ENCODE data around the gene CDHR1. TPM values are rescaled to one million over a fixed set of nuclear protein-coding genes. Genes with fewer than 3 reads are reported as not detected.
"Not testable (repeated sequence)": the region's sequence is repeated elsewhere in the genome, so short reads cannot be mapped to it uniquely, and the experiment has no call there.

Gene CDHR1
- total RNA-seq, 1 donor from 2014 or later, result under 0.01 TPM

GRCh38 chr10:84172467-84173356 is 21.6 kb upstream of the CDHR1 start:
- H3K27ac ChIP-seq (ENCODE audit: low read depth, low read length), result no peak overlapping the region

GRCh38 chr10:84173501-84173929 is 20.8 kb upstream of the CDHR1 start, which contains the start of gene GPR15LG:
TSS of gene GPR15LG (plus strand) at chr10:84173801. CDS start at chr10:84173852, 51 bp downstream.
- Histone ChIP-seq H3K27ac (ENCODE audit: low read depth, low read length) (no peak within 1 kb of the TSS), H3K9me3 (ENCODE audit: control insufficient read depth in 3 of 3, low read length in 3 of 3) (no peaks in the 10 kb centered on the region), H3K4me3 (ENCODE audit: low read length in 3 of 3) (no peak within 1 kb of the TSS), H3K9ac (ENCODE audit: low read depth in 1 of 3, low read length in 3 of 3) (no peak within 1 kb of the TSS), H3K36me3 (ENCODE audit: control insufficient read depth in 3 of 3, insufficient read depth in 3 of 3, low read length in 3 of 3) (no peaks in the 10 kb centered on the region), H3K27me3 (ENCODE audit: control insufficient read depth in 3 of 3, insufficient read depth in 3 of 3, low read length in 3 of 3) (peaks cover 0 to 2% (median 0%) of the 10 kb centered on the region in 3 donors), H3K4me1 (ENCODE audit: control insufficient read depth in 3 of 3, insufficient read depth in 3 of 3, low read length in 3 of 3) (no peaks in the 10 kb centered on the region)

More at GRCh38 chr10:84172467-84173356, 21.6 kb upstream of the CDHR1 start:
- Histone ChIP-seq H3K9me3 (ENCODE audit: control insufficient read depth in 3 of 3, low read length in 3 of 3) (no peaks in the 10 kb centered on the region), H3K4me1 (ENCODE audit: control insufficient read depth in 3 of 3, insufficient read depth in 3 of 3, low read length in 3 of 3) (no peaks in the 10 kb centered on the region), H3K9ac (ENCODE audit: low read depth in 1 of 3, low read length in 3 of 3) (no peak overlapping the region), H3K36me3 (ENCODE audit: control insufficient read depth in 3 of 3, insufficient read depth in 3 of 3, low read length in 3 of 3) (no peaks in the 10 kb centered on the region), H3K27me3 (ENCODE audit: control insufficient read depth in 3 of 3, insufficient read depth in 3 of 3, low read length in 3 of 3) (no peaks in the 10 kb centered on the region), H3K4me3 (ENCODE audit: low read length in 3 of 3) (no peak overlapping the region)

- Histone ChIP-seq H3K36me3 (ENCODE audit: control insufficient read depth in 3 of 3, insufficient read depth in 3 of 3, low read length in 3 of 3) (no peaks in the 10 kb centered on the region), H3K9ac (ENCODE audit: low read depth in 1 of 3, low read length in 3 of 3) (no peak overlapping the region), H3K27ac (ENCODE audit: low read depth, low read length) (no peak overlapping the region), H3K4me3 (ENCODE audit: low read length in 3 of 3) (no peak overlapping the region), H3K27me3 (ENCODE audit: control insufficient read depth in 3 of 3, insufficient read depth in 3 of 3, low read length in 3 of 3) (peaks cover 0 to 2% (median 2%) of the 10 kb centered on the region in 3 donors), H3K4me1 (ENCODE audit: control insufficient read depth in 3 of 3, insufficient read depth in 3 of 3, low read length in 3 of 3) (no peaks in the 10 kb centered on the region), H3K9me3 (ENCODE audit: control insufficient read depth in 3 of 3, low read length in 3 of 3) (no peaks in the 10 kb centered on the region)
Observed at GRCh38 chr10:84175436-84175835, 18.9 kb upstream of the CDHR1 start.

GRCh38 chr10:84176351-84176750 is 18.0 kb upstream of the CDHR1 start:
- Histone ChIP-seq H3K9ac (ENCODE audit: low read depth in 1 of 3, low read length in 3 of 3) (no peak overlapping the region), H3K36me3 (ENCODE audit: control insufficient read depth in 3 of 3, insufficient read depth in 3 of 3, low read length in 3 of 3) (no peaks in the 10 kb centered on the region), H3K27ac (ENCODE audit: low read depth, low read length) (no peak overlapping the region), H3K4me1 (ENCODE audit: control insufficient read depth in 3 of 3, insufficient read depth in 3 of 3, low read length in 3 of 3) (no peaks in the 10 kb centered on the region), H3K9me3 (ENCODE audit: control insufficient read depth in 3 of 3, low read length in 3 of 3) (no peaks in the 10 kb centered on the region), H3K27me3 (ENCODE audit: control insufficient read depth in 3 of 3, insufficient read depth in 3 of 3, low read length in 3 of 3) (peaks cover 0 to 2% (median 2%) of the 10 kb centered on the region in 3 donors), H3K4me3 (ENCODE audit: low read length in 3 of 3) (no peak overlapping the region)

- H3K36me3 ChIP-seq (ENCODE audit: control insufficient read depth in 3 of 3, insufficient read depth in 3 of 3, low read length in 3 of 3), result no peaks in the 10 kb centered on the region
- no peaks in the 10 kb centered on the region for H3K9me3 ChIP-seq (ENCODE audit: control insufficient read depth in 3 of 3, low read length in 3 of 3)
- no peak overlapping the region for H3K9ac ChIP-seq (ENCODE audit: low read depth in 1 of 3, low read length in 3 of 3)
- H3K27me3 ChIP-seq (ENCODE audit: control insufficient read depth in 3 of 3, insufficient read depth in 3 of 3, low read length in 3 of 3), result peaks cover 0 to 2% (median 2%) of the 10 kb centered on the region in 3 donors
- H3K4me3 ChIP-seq (ENCODE audit: low read length in 3 of 3), result no peak overlapping the region
- H3K27ac ChIP-seq (ENCODE audit: low read depth, low read length), result no peak overlapping the region
- no peaks in the 10 kb centered on the region for H3K4me1 ChIP-seq (ENCODE audit: control insufficient read depth in 3 of 3, insufficient read depth in 3 of 3, low read length in 3 of 3)
Observed at GRCh38 chr10:84176836-84177474, 17.4 kb upstream of the CDHR1 start.

- no peak overlapping the region for H3K4me3 ChIP-seq (ENCODE audit: low read length in 3 of 3)
- H3K27ac ChIP-seq (ENCODE audit: low read depth, low read length), result no peak overlapping the region
- no peaks in the 10 kb centered on the region for H3K9me3 ChIP-seq (ENCODE audit: control insufficient read depth in 3 of 3, low read length in 3 of 3)
- H3K36me3 ChIP-seq (ENCODE audit: control insufficient read depth in 3 of 3, insufficient read depth in 3 of 3, low read length in 3 of 3), result no peaks in the 10 kb centered on the region
- H3K9ac ChIP-seq (ENCODE audit: low read depth in 1 of 3, low read length in 3 of 3), result no peak overlapping the region
- H3K27me3 ChIP-seq (ENCODE audit: control insufficient read depth in 3 of 3, insufficient read depth in 3 of 3, low read length in 3 of 3), result peaks cover 0 to 2% (median 2%) of the 10 kb centered on the region in 3 donors
- no peaks in the 10 kb centered on the region for H3K4me1 ChIP-seq (ENCODE audit: control insufficient read depth in 3 of 3, insufficient read depth in 3 of 3, low read length in 3 of 3)
Observed at GRCh38 chr10:84177541-84178141, 16.7 kb upstream of the CDHR1 start.

- no peaks in the 10 kb centered on the region for H3K4me1 ChIP-seq (ENCODE audit: control insufficient read depth in 3 of 3, insufficient read depth in 3 of 3, low read length in 3 of 3)
- H3K9ac ChIP-seq (ENCODE audit: low read depth in 1 of 3, low read length in 3 of 3), result no peak overlapping the region
- no peaks in the 10 kb centered on the region for H3K36me3 ChIP-seq (ENCODE audit: control insufficient read depth in 3 of 3, insufficient read depth in 3 of 3, low read length in 3 of 3)
- peaks cover 0 to 2% (median 2%) of the 10 kb centered on the region in 3 donors for H3K27me3 ChIP-seq (ENCODE audit: control insufficient read depth in 3 of 3, insufficient read depth in 3 of 3, low read length in 3 of 3)
- no peaks in the 10 kb centered on the region for H3K9me3 ChIP-seq (ENCODE audit: control insufficient read depth in 3 of 3, low read length in 3 of 3)
- no peak overlapping the region for H3K27ac ChIP-seq (ENCODE audit: low read depth, low read length)
- no peak overlapping the region for H3K4me3 ChIP-seq (ENCODE audit: low read length in 3 of 3)
Observed at GRCh38 chr10:84178160-84178609, 16.2 kb upstream of the CDHR1 start.

- H3K9ac ChIP-seq (ENCODE audit: low read depth in 1 of 3, low read length in 3 of 3), result no peak overlapping the region
- no peaks in the 10 kb centered on the region for H3K4me1 ChIP-seq (ENCODE audit: control insufficient read depth in 3 of 3, insufficient read depth in 3 of 3, low read length in 3 of 3)
- H3K27ac ChIP-seq (ENCODE audit: low read depth, low read length), result no peak overlapping the region
- H3K27me3 ChIP-seq (ENCODE audit: control insufficient read depth in 3 of 3, insufficient read depth in 3 of 3, low read length in 3 of 3), result peaks cover 0 to 2% (median 2%) of the 10 kb centered on the region in 3 donors
- no peaks in the 10 kb centered on the region for H3K9me3 ChIP-seq (ENCODE audit: control insufficient read depth in 3 of 3, low read length in 3 of 3)
- H3K36me3 ChIP-seq (ENCODE audit: control insufficient read depth in 3 of 3, insufficient read depth in 3 of 3, low read length in 3 of 3), result no peaks in the 10 kb centered on the region
- no peak overlapping the region for H3K4me3 ChIP-seq (ENCODE audit: low read length in 3 of 3)
Observed at GRCh38 chr10:84179059-84179710, 15.2 kb upstream of the CDHR1 start.

- H3K4me1 ChIP-seq (ENCODE audit: control insufficient read depth in 3 of 3, insufficient read depth in 3 of 3, low read length in 3 of 3); H3K36me3 ChIP-seq (ENCODE audit: control insufficient read depth in 3 of 3, insufficient read depth in 3 of 3, low read length in 3 of 3); H3K9ac ChIP-seq (ENCODE audit: low read depth in 1 of 3, low read length in 3 of 3); H3K4me3 ChIP-seq (ENCODE audit: low read length in 3 of 3); H3K27ac ChIP-seq (ENCODE audit: low read depth, low read length); H3K9me3 ChIP-seq (ENCODE audit: control insufficient read depth in 3 of 3, low read length in 3 of 3); H3K27me3 ChIP-seq (ENCODE audit: control insufficient read depth in 3 of 3, insufficient read depth in 3 of 3, low read length in 3 of 3): not testable (repeated sequence)
Observed at GRCh38 chr10:84180386-84180785, 14.0 kb upstream of the CDHR1 start.
